Progenitor cell of endocrine pancreas (in vitro differentiated cells): Measurements from ENCODE around the gene SND1. TPM values are rescaled to one million over a fixed set of nuclear protein-coding genes. Genes with fewer than 3 reads are reported as not detected.

Source experiments
- DNase-seq: peaks from one replicate; pipeline ENCODE4 v3.0.0; 2021; ENCODE audit warnings: low spot score; ENCODE audit not compliant: unreplicated experiment
- H3K27ac Mint-ChIP-seq: 2 replicates; pipeline ENCODE4 v1.8.0; 2021; ENCODE audit warnings: mild to moderate bottlenecking, moderate library complexity, mixed read lengths
- H3K27me3 Mint-ChIP-seq: 2 replicates; pipeline ENCODE4 v1.8.0; 2021; ENCODE audit warnings: mixed read lengths
- H3K36me3 Mint-ChIP-seq: 2 replicates; pipeline ENCODE4 v1.8.0; 2022; ENCODE audit warnings: mixed read lengths; ENCODE audit not compliant: insufficient read depth
- H3K4me1 Mint-ChIP-seq: 2 replicates; pipeline ENCODE4 v1.8.0; 2021; ENCODE audit warnings: low read depth, mixed read lengths
- H3K4me3 Mint-ChIP-seq: 2 replicates; pipeline ENCODE4 v1.8.0; 2021; ENCODE audit warnings: low read depth, mild to moderate bottlenecking, moderate library complexity, mixed read lengths
- H3K9me3 Mint-ChIP-seq: 2 replicates; pipeline ENCODE4 v1.8.0; 2021; ENCODE audit warnings: low read depth, mixed read lengths
- total RNA-seq: library from RNA; stranded (reverse); gene quantifications from 2 replicates; pipeline ENCODE4 v1.2.1, GENCODE V29; 2021
- TF ChIP-seq, protein P1 (sequence below): fragments of 200-600 bp; sonication (generic); IDR thresholded peaks from one replicate; pipeline ENCODE4 v1.5.0; 2021; ENCODE audit warnings: antibody characterized with exemption, mild to moderate bottlenecking; ENCODE audit not compliant: unreplicated experiment

SND1 gene
- total RNA-seq, 1 donor from 2014 or later: 213 TPM

DNA sequence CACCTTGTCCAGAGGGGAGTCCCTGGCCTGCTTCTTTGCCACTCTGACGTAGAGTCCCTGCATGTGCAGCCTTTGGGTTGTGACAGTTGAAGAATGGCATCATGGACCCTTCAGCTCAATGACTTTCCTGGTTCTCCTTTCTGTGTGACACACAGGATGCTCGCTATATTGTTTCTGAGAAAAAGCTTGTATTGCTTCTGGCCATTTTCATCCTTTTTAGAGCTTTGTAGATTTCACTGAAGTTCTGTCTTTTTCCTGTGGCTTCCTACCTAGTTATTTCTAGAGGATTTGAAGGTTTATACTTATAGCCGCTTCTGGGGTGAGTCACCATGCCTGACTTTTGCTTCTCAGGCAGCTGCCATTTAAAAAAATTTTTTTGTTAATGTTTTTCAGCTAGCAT lies 27.0 kb downstream of the SND1 start:
- no peak overlapping the region for H3K4me3 Mint-ChIP-seq
- peaks cover 36% of the 10 kb centered on the region for H3K36me3 Mint-ChIP-seq
- H3K27me3 Mint-ChIP-seq: no peaks in the 10 kb centered on the region
- TF ChIP-seq, protein P1, sequence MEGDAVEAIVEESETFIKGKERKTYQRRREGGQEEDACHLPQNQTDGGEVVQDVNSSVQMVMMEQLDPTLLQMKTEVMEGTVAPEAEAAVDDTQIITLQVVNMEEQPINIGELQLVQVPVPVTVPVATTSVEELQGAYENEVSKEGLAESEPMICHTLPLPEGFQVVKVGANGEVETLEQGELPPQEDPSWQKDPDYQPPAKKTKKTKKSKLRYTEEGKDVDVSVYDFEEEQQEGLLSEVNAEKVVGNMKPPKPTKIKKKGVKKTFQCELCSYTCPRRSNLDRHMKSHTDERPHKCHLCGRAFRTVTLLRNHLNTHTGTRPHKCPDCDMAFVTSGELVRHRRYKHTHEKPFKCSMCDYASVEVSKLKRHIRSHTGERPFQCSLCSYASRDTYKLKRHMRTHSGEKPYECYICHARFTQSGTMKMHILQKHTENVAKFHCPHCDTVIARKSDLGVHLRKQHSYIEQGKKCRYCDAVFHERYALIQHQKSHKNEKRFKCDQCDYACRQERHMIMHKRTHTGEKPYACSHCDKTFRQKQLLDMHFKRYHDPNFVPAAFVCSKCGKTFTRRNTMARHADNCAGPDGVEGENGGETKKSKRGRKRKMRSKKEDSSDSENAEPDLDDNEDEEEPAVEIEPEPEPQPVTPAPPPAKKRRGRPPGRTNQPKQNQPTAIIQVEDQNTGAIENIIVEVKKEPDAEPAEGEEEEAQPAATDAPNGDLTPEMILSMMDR: no peak
- H3K4me1 Mint-ChIP-seq: peaks cover 18% of the 10 kb centered on the region
- H3K27ac Mint-ChIP-seq: no peak overlapping the region
- no peak for DNase-seq
- H3K9me3 Mint-ChIP-seq: peaks cover 17% of the 10 kb centered on the region

DNA sequence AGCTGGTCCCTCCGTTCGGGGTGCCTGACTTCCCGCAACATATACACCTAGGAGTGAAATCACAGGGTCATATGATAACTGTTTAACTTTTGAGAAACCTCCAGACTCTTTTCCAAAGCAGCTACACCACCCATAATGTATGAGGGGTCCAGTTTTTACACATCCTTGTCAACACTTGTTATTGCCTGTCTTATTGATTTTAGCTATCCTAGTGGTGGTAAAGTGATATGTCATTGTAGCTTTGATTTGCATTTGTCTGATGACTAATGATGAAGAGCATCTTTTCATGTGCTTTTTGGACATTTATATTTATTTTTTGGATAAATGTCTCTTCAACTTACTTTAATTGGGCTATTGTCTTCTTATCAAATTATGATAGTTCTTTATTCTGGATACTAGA lies 29.0 kb downstream of the SND1 start:
- H3K4me1 Mint-ChIP-seq: peaks cover 32% of the 10 kb centered on the region
- no peak overlapping the region for H3K27ac Mint-ChIP-seq
- H3K36me3 Mint-ChIP-seq: peaks cover 33% of the 10 kb centered on the region
- no peak overlapping the region for H3K4me3 Mint-ChIP-seq
- H3K9me3 Mint-ChIP-seq: peaks cover 17% of the 10 kb centered on the region
- DNase-seq: no peak
- H3K27me3 Mint-ChIP-seq: no peaks in the 10 kb centered on the region
- TF ChIP-seq, protein P1: no peak

DNA sequence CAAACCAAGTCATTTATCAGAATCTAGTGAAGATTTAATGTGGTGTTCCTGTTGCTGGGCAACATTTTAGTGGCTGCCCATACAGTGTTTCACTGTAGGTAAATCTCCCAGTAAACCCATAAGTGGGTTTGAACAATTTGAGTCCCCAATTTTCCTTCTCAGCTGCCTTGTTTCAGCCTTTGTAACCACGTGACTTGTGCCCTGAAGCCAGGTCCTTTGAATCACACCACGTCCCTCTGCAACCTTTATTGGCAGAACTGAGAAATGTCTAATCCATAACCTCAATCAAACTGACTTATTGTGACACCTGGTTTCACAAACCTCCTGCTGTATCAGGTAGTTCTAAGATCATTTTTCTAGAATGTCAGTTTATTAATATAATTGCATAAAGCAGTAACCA lies 30.1 kb downstream of the SND1 start:
- DNase-seq: no peak
- H3K4me1 Mint-ChIP-seq: peaks cover 32% of the 10 kb centered on the region
- no peaks in the 10 kb centered on the region for H3K27me3 Mint-ChIP-seq
- H3K9me3 Mint-ChIP-seq: peaks cover 17% of the 10 kb centered on the region
- H3K4me3 Mint-ChIP-seq: no peak overlapping the region
- peaks cover 34% of the 10 kb centered on the region for H3K36me3 Mint-ChIP-seq
- no peak overlapping the region for H3K27ac Mint-ChIP-seq
- TF ChIP-seq, protein P1: no peak

DNA sequence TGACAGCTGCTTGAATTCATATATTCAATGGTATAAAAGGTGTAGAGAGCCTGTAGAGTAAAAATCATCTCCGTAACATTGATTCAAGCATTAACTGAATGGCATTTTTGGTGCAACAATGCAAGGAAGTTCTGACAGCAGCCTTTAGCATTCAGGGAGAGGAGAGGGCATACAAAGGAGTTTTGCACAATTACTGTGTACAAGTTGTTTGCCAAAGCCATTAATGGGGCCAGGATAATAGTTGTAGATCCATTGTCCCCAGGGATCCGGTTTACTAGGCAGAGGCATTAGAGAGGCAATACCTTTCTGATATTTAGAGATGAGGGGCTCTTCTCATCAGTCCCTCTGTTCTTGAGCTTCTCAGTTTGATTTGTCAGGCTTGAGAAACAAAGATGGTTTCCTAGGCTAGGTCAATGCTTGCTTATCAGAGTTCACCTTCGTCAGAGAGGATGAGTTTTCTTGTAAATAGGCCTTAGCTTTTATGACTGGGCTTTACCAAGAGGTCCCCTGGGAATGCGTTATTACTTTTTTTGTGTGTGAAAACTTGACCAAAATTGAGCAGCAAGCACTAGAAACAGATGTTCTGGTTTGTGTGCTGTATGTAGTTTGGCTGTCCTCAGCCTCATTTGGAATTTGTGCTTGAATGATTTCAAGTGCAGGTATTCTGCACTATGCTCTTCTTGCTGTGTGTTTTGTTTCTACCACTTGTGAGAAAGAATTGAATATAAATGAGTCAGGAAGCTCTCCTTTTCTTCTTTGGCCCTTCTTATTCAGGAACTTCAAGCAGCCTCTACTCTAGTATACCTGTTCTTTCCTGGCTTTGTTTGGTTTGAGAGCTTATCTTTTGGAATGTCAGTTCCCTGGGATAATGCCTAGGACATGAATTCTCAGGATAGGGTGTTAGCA lies 32.0 kb downstream of the SND1 start:
- no peaks in the 10 kb centered on the region for H3K27me3 Mint-ChIP-seq
- H3K4me3 Mint-ChIP-seq: no peak overlapping the region
- H3K4me1 Mint-ChIP-seq: peaks cover 32% of the 10 kb centered on the region
- H3K9me3 Mint-ChIP-seq: peaks cover 15% of the 10 kb centered on the region
- DNase-seq: no peak
- peaks cover 27% of the 10 kb centered on the region for H3K36me3 Mint-ChIP-seq
- TF ChIP-seq, protein P1: no peak
- peak overlapping the region; percentile 15 for H3K27ac Mint-ChIP-seq

DNA sequence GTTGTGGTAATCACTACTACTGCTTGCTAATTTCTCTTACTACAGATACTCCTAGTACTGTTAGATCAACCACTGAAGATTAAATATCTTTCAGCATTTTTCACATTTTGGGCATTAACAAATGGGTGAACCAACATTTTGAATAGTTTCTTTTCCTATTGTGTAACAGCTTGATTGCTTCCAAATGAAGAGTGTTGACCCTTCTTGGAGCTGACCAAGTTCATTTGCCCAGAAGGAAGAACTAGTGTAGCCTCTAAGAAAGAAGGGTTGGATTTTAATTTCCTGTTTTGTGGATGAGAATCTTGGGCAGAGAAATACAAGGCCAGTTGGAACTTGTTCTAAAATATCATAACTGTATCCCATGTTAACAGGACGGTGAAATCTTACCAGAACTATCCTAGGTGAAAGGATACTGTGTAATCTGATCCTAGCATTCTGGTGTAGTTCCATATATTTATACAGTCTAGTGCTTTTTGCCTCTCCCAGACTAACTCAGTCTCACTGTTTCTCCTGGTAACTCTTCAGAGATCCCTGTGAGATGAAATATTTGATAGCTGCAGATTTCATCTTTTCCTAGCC lies 37.3 kb downstream of the SND1 start:
- no peak for DNase-seq
- no peaks in the 10 kb centered on the region for H3K27me3 Mint-ChIP-seq
- H3K4me1 Mint-ChIP-seq: peaks cover 13% of the 10 kb centered on the region
- TF ChIP-seq, protein P1: no peak
- H3K27ac Mint-ChIP-seq: no peak overlapping the region
- no peaks in the 10 kb centered on the region for H3K9me3 Mint-ChIP-seq
- peaks cover 19% of the 10 kb centered on the region for H3K36me3 Mint-ChIP-seq
- H3K4me3 Mint-ChIP-seq: no peak overlapping the region
